Urinary bladder (tissue), 4 donors: ENCODE measurements around the gene NOL4L. TPM values are rescaled to one million over a fixed set of nuclear protein-coding genes. Genes with fewer than 3 reads are reported as not detected.

Experiments used
- DNase-seq: peaks from one replicate; pipeline ENCODE4 v3.0.0-alpha.2; 2015; ENCODE audit errors: extremely low spot score
- H3K27ac ChIP-seq: one replicate; pipeline ENCODE4 v1.5.1; 2013; ENCODE audit warnings: low read depth, mild to moderate bottlenecking, moderate library complexity
- H3K36me3 ChIP-seq: one replicate; pipeline ENCODE4 v1.6.1; 2013; ENCODE audit warnings: mild to moderate bottlenecking, moderate library complexity; ENCODE audit not compliant: insufficient read depth
- H3K4me1 ChIP-seq: one replicate; pipeline ENCODE4 v1.6.1; 2013; ENCODE audit warnings: mild to moderate bottlenecking, moderate library complexity; ENCODE audit not compliant: insufficient read depth
- H3K4me3 ChIP-seq: one replicate; pipeline ENCODE4 v1.5.1; 2013; ENCODE audit warnings: low read depth, low read length
- WGBS: extraction: QIAGEN DNeasy Blood & Tissue Kit; methylation state at CpG from one replicate; pipeline ENCODE4 v1.1.7; 2013; 5-methylcytosine and 5-hydroxymethylcytosine counted together
- polyA plus RNA-seq: library from polyadenylated mRNA; stranded (reverse); fragments of 200-250 nt; gene quantifications from one replicate; pipeline ENCODE4 v1.2.3, GENCODE V29; 2013
- total RNA-seq: library from RNA; depleted of rRNA; stranded (reverse); fragments of >200 nt; gene quantifications from one replicate; pipeline ENCODE4 v1.2.3, GENCODE V29; 2014
- donor health status: healthy with polysubstance abuse.
- donor health status: healthy.

The NOL4L gene
- total and polyA plus RNA-seq, 2 donors: 9.1 to 11.5 TPM

GRCh38 chr20:32547753-32548034 is 37.4 kb downstream of the NOL4L start:
- 78% methylated on average over 1 of the region's 1 CpG for whole genome bisulfite sequencing
- Histone ChIP-seq H3K4me1 (no peaks in the 10 kb centered on the region), H3K4me3 (no peak overlapping the region), H3K27ac (no peak overlapping the region), H3K36me3 (no peaks in the 10 kb centered on the region)
- DNase-seq: no peak

GRCh38 chr20:32546918-32547752 is 38.0 kb downstream of the NOL4L start:
- 84% methylated on average over 4 of the region's 4 CpGs for WGBS
- DNase-seq: no peak

GRCh38 chr20:32544893-32545840 is 40.0 kb downstream of the NOL4L start:
- Histone ChIP-seq H3K36me3 (no peaks in the 10 kb centered on the region), H3K4me3 (no peak overlapping the region), H3K27ac (no peak overlapping the region), H3K4me1 (peaks cover 2% of the 10 kb centered on the region)
- DNase-seq: no peak
- 87% methylated on average over 13 of the region's 13 CpGs for WGBS

More at GRCh38 chr20:32546918-32547752, 38.0 kb downstream of the NOL4L start:
- Histone ChIP-seq H3K4me3 (no peak overlapping the region), H3K36me3 (no peaks in the 10 kb centered on the region), H3K27ac (no peak overlapping the region), H3K4me1 (no peaks in the 10 kb centered on the region)

GRCh38 chr20:32544260-32544722 is 40.8 kb downstream of the NOL4L start:
- Histone ChIP-seq H3K36me3 (no peaks in the 10 kb centered on the region), H3K4me3 (no peak overlapping the region), H3K4me1 (peaks cover 2% of the 10 kb centered on the region), H3K27ac (no peak overlapping the region)
- WGBS: 91% methylated on average over 5 of the region's 5 CpGs
- no peak for DNase-seq

- Histone ChIP-seq H3K4me1 (peaks cover 2% of the 10 kb centered on the region), H3K27ac (no peak overlapping the region), H3K36me3 (no peaks in the 10 kb centered on the region), H3K4me3 (no peak overlapping the region)
- no peak for DNase-seq
- WGBS: 94% methylated on average over 15 of the region's 15 CpGs
Observed at GRCh38 chr20:32543570-32544259, 41.4 kb downstream of the NOL4L start.

- peaks cover 4% of the 10 kb centered on the region for H3K4me1 ChIP-seq
- 97% methylated on average over 6 of the region's 6 CpGs for WGBS
Observed at GRCh38 chr20:32542259-32542615, 42.9 kb downstream of the NOL4L start.

GRCh38 chr20:32541323-32542258 is 43.5 kb downstream of the NOL4L start:
- Histone ChIP-seq H3K4me1 (peaks cover 4% of the 10 kb centered on the region), H3K36me3 (no peaks in the 10 kb centered on the region), H3K4me3 (no peak overlapping the region), H3K27ac (no peak overlapping the region)
- WGBS: 86% methylated on average over 21 of the region's 21 CpGs
- DNase-seq: no peak

More at GRCh38 chr20:32542259-32542615, 42.9 kb downstream of the NOL4L start:
- DNase-seq: no peak
- Histone ChIP-seq H3K4me3 (no peak overlapping the region), H3K36me3 (no peaks in the 10 kb centered on the region), H3K27ac (no peak overlapping the region)

GRCh38 chr20:32539817-32540675 is 45.1 kb downstream of the NOL4L start:
- H3K4me1 ChIP-seq: peaks cover 4% of the 10 kb centered on the region
- H3K36me3 ChIP-seq: no peaks in the 10 kb centered on the region
- no peak for DNase-seq
- peak overlapping the region; percentile 77 for H3K27ac ChIP-seq
- no peak overlapping the region for H3K4me3 ChIP-seq
- WGBS: 78% methylated on average over 13 of the region's 13 CpGs

GRCh38 chr20:32539026-32539816 is 45.9 kb downstream of the NOL4L start:
- H3K4me1 ChIP-seq: peaks cover 4% of the 10 kb centered on the region
- no peak for DNase-seq
- no peak overlapping the region for H3K4me3 ChIP-seq
- no peaks in the 10 kb centered on the region for H3K36me3 ChIP-seq
- peak overlapping the region; percentile 77 for H3K27ac ChIP-seq
- WGBS: 69% methylated on average over 13 of the region's 13 CpGs

- no peaks in the 10 kb centered on the region for H3K36me3 ChIP-seq
- H3K4me1 ChIP-seq: peaks cover 4% of the 10 kb centered on the region
- 31% methylated on average over 16 of the region's 16 CpGs for WGBS
- no peak for DNase-seq
- no peak overlapping the region for H3K4me3 ChIP-seq
- peak overlapping the region; percentile 64 for H3K27ac ChIP-seq
Observed at GRCh38 chr20:32538526-32538939, 46.6 kb downstream of the NOL4L start.

GRCh38 chr20:32537657-32538525 is 47.2 kb downstream of the NOL4L start:
- no peak overlapping the region for H3K4me3 ChIP-seq
- H3K36me3 ChIP-seq: no peaks in the 10 kb centered on the region
- peaks cover 4% of the 10 kb centered on the region for H3K4me1 ChIP-seq
- 70% methylated on average over 18 of the region's 18 CpGs for WGBS
- peak overlapping the region; percentile 70 for H3K27ac ChIP-seq
- DNase-seq: no peak
